ENCODE measurements around the gene NEAT1.
"Not testable (repeated sequence)": the region's sequence is repeated elsewhere in the genome, so short reads cannot be mapped to it uniquely, and the experiment has no call there.

Gene NEAT1

DNA sequence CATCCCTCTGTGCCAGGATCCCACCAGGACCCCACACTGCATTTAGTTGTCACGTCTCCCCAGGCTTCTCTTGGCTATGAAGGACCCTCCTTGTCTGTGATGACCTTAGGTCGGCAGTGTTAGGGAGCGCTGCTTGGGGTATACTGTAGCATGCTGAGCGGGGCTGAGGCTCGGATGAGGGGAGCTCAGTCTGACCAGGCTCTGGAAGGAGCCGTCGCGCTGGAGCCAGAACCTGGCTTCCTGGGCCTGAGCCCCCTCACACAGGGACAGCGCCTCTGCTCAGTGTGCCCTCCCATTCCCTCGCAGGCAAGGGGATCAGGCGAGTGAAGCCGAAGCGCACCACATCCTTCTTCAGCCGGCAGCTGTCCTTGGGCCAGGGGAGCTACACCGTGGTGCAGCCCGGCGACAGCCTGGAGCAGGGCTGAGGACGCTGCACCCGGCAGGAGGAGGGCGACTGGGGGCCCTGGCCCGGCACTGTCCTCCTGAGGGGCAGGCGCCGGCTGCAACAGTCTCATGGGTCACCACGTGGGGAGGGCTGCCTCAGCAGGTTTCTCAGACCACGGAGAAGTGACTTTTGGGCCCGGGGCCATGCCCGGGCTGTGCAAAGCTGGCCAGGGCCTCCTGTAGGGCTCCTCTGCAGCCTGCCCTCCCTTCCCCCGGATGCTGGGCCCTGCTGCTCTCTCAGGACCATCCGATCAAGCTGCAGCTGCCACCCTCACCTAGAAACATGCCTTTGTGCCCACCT lies 11.5 kb upstream of the NEAT1 start:
- DNase-seq (ENCODE audit: low read depth), result no peak

DNA sequence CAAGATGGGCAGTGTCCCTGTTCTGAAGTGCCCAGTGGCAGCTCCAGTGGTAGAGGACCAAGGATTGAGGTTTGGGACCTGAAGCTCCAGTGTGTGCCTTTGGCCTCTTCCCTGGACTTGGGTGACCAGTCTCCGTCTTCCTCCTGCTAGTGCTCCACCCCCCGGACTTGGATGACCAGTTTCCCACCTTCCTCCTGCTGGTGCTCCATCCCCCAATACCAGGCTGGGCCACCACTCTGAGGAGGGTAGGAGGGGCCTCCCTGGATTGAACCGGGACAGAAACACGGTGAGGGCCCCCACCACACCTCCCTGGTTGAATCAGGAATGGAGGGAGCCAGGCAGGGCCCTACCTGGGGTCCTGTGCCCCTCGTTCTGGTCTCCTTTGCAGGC lies 10.9 kb upstream of the NEAT1 start:
- DNase-seq (ENCODE audit: low read depth), result no peak

DNA sequence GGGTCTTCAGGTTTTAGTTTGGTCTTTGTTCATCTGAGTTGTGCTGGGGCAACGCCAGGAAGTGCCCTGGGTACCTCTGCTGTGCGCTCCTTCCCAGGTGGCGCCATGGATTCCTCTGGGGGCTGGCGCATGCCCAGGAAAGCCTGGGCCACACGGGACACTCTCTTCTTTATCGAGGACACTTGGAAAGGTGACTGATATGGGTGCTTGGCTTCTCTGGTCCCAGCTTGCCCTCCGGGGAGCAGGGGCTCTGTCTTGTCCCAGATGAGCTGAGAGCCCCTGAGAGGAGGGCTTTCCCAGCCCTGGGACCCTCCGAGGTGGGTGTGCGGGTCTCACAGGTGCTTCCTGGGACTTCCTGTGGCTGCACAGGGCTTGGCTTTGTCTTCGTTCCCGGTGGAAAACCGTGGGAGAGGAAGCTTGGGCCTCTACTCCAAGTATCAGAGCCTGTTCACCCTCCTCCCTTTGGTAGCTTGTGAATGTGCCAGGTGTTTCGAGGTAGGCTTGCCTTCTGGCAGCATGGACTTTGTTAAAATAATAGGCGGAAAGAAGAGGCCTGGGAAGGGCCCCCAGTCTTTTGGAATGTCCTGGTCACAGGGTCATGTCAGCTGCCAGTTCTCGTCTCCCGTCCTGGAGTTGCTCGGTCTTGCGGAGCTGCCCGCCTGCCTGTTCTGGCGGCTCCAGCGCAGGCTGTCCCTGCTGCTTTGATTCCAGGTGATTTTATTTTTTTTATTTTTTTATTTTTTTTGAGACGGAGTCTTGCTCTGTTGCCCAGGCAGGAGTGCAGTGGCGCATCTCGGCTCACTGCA lies 10.1 kb upstream of the NEAT1 start:
- no peak for DNase-seq (ENCODE audit: low read depth)

DNA sequence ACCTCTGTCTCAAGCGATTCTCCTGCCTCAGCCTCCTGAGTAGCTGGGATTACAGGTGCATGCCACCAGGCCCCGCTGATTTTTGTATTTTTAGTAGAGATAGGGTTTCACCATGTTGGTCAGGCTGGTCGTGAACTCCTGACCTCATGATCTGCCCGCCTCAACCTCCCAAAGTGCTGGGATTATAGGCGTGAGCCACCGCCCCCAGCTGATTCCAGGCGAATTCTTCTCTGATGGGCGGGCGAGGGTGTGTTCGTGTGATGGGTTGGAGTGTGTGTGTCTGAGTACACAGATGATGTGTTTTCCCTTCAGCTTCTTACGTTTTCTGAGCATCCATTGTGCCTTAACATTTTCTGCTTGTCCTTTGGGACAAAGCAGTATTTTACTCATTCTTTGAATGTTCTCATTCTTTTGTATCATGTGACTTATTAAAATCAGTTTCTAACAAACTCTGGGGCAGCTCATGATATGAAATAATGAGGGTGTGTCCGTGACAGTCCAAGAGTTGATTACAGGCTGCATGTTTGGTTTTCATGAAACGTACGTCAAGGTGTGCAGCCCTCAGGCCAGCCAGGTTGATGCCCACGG lies 9.4 kb upstream of the NEAT1 start:
- DNase-seq (ENCODE audit: low read depth), result not testable (repeated sequence)

DNA sequence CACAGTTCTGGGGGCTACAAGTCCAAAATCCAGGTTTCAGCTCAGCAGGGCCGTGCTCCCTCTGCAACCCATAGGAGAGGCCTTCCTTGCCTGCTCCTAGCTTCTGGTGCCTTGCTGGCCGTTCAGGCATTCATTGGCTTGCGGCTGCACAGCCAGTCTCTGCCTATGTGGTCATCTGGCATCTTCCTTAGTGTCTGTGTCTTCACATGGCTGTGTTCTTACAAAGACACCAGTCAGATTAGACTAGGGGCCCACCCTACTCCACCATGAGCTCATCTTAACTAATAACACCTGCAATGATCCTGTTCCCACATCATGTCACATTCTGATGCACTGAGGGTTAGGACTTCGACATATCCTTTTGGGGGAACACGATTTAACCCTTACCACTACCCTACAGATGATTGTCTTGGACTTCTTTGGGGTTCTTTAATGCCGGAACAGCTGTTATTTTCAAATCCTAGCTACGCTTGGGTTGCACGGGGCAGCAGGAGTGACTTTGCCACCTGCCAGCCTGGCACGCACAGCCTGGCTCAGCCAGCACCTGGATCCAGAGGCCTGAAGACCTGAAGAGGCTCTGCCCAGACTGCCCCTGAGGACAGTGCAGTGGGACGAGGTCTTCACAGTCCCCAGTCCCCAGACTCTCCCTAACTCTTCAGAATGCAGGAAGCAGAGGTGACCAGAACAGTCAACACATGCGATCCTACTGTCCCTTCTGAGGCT lies 7.7 kb upstream of the NEAT1 start:
- no peak for DNase-seq (ENCODE audit: low read depth)

DNA sequence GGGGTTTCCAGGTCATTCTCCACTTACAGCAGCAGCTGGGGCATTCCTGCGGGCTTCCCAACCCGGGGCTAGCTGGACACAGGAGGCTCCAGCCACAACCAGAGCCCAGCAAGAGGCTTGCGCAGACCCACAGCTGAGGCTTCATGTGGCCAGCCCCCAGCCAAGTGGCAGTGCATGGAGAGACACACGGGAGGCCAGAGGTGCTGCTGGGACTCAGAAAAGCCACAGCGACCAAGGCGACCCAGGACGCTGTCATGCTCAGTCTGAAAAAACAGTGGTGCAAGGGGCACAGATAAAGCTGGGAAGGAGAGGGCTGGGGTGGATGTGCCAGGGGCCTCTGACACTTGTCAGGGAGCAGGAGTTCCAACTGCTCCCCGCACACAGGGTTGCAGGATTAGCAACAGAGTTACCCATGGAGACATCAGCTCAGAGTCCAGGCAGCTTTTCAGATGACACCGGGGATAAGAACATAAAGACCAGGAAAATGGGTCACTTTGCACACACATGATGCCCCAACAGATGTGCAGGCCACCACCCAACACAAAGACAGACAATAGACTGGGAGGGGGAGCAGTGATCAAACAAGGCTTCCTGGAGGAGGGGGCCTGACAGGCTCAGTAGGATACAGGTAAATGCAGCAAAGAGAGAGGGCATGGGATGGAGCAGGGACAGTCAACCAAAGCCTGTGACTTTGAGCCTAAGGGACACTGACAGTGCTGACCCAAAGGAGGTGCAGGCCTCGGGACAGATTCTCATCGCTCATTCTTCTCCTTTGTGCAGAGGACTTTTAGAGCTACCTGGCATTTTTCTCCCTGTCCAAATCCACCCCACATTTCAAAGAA lies 6.9 kb upstream of the NEAT1 start:
- no peak for DNase-seq (ENCODE audit: low read depth)

DNA sequence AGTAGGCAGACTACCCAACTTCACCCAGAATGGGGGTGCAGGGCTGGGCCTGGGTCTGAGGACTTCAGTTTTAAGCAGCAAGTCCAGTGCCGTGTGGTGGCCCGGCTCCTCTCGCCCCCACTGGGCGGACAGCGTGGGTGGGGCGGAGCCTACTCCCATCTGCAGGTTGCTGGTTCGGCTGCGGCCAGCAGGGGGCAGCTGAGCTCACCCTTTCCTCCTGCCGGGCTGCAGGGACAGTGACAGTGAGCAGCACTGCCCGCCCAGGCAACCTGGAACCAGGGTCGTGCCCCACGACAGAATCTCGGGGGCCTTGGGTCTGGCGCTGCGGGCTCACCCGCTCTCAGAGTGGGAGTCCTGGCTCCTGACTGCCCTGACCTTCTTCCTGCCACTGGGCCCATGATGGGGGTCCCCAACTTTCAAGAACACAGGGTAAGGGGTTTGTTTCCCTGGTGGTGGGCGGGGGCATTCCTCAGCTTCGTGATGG lies 6.2 kb upstream of the NEAT1 start:
- DNase-seq (ENCODE audit: low read depth), result peak; percentile 89

DNA sequence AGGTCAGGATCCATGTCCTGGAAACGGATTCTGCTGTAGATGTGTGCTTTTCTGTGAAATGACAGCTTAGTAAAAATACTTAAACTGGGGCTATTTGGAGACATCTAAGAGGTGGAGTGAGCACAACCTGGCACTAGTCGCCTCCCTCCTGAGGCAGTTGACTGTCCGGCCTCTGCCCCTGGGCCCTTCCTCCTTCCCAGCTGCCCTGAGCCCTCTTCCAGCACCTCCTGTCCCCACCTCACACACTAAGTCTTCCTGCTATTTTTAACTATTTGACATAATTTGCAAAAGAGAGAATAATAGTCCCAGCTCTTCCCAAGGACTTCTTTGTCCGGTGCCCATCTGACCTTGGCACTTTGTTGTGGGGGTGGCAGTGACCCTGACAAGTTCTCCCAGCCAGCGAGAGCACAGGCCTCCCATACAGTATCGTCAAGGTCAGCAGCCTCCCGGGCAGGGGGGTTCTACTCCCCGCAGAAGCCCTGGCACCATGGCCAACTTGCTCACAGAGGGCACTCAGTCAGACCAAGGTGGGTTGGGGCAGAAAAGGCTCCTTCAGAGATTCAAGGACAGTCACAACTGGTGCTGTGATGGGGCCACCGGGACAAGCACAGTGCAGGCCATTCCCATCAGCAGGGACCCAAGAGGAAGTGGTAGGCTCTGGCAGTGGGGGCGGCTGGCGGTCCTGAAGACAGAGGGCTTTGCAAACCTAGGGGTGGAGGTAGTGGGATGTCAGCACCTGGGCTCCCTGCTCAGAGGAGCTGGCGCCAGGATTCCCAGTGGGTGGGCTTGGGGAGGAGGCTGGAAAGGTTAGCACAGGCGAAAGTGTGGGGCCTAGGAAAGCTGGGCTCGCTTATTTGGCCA lies 5.5 kb upstream of the NEAT1 start:
- no peak for DNase-seq (ENCODE audit: low read depth)

DNA sequence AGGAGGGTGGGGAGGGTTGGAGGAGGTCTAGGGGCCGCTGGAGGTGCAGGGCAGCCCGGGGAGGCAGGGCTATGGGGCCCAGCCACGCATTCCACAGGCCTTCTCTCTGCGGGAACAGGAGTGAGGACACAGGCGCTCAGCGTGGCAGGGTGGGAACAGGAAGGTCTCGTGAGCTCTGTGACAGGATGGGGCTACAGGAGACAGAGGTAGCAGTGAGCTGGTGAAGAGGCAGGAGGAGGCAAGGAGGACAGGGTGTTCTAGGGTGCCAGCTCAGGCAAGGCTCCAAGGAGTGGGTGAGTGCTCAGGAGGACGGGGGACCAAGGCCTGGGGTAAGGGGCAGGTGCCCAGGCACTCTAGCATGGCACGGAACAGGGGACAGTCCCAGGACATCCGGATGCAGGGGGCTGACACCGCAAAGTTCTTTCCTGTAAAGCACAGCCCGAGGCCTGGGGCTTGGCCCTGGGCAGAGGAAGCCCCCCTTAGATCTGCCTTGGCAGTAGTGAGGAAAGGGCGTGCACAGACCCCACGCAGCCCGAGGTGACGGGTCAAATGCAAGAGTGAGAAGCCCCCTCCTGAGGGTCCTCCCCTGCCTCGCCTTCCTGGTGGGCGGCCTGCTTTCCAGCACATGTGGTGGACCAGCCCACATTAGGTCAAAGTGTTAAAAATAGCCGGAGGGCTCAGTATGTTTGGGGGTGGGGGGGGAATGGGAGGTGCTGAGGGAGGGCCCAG lies 4.7 kb upstream of the NEAT1 start:
- no peak for DNase-seq (ENCODE audit: low read depth)

DNA sequence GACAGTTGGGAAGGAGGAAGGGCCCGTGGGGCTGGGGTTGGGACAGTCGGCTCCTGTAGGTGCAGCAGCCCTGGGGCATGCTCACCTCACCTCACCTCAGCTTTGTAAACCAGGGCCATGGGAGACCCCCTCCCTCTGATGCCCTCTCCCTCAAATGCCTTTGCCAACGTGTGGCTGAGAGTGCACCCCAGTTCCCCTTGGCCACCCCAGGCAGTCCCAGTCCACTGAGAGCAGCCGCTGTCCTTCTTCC lies 4.2 kb upstream of the NEAT1 start:
- no peak for DNase-seq (ENCODE audit: low read depth)

DNA sequence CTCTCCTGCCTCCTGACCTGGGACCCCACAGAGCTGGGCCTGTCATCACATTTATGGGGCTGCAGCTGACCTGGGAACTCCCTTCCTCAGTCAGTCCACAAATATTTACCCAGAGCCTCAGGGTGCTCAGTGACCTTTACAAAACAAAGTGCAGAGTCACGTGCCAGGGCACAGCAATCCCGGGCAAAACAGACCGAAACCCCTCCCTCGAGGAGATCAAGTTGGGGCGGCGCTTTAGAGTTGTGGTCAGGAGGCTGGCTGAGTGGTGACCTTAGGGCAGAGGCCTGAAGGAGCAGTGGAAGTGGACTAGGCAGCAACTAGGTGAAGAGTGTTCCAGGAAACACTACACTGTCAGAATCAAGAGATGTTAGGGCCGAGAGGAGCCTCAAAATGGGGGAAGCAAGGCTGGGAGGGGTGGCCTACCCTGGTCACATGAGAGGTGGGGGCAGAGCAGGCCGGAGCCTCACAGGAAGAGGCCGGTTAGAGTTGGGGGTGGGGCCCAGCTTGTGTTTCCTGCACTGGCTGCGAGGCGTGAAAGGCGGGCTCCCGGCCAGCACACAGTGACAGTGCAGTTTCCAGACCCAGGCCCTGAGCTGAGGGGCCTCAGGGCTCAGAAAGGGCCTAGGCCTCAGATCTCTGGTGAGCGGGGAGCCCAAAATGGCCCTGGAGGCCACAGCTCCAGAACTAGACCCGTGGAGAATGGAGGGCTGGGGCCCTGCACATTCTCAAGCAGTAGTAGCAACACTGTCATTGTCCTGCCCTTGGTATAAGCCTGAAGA lies 3.7 kb upstream of the NEAT1 start:
- DNase-seq (ENCODE audit: low read depth), result peak; percentile 73

DNA sequence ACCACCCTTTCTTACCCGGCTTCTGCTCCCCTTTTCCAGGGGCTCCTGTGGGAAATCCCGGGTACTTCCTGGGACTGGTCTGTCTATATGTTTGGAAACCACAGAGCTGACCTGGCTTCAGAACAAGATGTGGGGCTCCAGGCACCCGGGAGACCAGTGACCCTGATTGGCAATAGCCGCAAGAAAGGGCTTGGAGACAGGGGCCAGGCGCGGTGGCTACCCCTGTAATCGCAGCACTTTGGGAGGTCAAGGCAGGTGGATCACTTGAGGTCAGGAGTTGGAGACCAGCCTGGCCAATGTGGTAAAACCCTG lies 3.2 kb upstream of the NEAT1 start:
- no peak for DNase-seq (ENCODE audit: low read depth)

DNA sequence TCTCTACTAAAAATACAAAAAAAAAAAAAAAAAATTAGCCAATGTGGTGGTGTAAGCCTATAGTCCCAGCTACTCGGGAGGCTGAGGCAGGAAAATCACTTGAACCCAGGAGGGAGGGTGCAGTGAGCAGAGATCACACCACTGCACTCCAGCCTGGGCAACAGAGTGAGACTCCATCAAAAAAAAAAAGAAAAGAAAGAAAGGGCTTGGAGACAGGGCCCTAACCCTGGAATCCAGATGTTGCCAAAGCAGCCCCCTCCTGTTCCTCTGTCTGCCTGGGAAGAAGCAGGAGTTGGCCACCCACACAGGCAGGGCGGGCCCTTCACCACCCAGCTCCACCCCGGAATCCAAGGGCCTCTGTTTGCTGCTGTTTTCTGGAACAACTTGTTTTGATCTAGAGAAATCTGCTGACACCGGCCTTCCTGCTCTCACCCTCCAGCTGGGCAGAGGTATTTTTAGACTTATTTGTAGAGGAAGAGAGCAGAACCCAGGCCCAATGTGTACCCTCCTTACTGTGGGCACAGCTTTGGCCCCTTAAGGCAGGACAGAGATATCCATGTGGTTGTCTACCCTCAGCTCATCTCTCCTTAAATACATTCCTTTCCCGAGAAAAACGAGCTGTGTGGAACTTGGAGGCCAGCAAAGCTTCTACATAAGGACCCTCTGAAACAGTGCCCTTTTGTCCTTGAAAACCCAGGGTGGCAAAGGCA lies 2.7 kb upstream of the NEAT1 start:
- peak; percentile 49 for DNase-seq (ENCODE audit: low read depth)

DNA sequence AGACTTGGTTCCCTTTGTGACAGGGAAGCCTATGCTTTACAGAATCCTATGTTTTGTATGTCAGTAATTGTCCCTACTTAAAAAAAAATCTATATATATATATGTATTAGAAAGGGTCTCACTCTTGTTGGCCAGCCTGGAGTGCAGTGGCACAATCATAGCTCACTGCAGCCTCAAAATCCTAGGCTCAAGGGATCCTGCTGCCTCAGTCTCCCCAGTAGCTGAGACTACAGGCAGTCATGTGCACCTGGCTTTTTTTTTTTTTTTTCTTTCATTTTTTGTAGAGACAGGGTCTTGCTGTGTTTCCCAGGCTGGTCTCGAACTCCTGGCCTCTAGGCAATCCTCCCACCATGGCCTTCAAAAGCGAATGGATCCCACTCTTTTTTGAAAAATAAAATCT lies 2.1 kb upstream of the NEAT1 start:
- no peak for DNase-seq (ENCODE audit: low read depth)

DNA sequence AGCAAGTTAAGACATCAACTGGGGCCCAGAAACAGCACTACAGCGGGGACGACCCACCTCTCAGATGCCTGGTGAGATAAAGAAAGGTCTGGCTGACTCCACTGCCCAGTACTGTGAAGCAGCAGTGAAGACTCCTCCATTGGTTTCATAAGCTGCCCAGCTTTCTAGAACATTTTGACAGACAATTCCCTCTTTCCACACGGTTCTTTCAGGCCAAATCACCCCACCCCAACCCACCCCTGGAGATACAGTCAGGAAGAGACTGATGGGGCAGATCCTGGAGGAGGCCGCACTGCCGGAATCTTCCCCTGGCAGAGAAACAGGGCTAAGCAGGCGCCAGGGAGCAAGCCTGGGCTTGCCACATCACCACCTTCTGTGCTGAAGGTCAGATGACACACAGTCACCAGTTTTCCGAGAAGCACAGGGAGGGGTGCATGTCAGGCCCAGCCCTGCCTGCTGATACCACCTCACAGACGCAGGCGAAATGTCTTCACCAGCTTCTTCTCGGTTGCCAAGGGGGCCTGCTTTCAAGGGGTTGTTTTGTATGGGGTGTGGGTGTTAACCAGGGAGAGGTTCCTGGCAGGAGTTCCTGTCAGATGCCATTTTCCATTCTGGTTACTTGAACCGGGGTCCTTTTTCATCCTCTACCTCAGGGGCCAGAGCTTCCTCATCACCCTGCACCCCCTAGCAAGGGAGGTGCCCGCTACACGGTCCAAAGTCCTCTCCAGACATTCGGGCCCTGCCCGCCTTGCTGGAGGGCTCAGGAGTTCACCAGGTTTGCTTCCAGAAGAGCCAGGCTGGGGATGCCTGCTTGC lies 1.4 kb upstream of the NEAT1 start:
- DNase-seq (ENCODE audit: low read depth), result peak; percentile 84

DNA sequence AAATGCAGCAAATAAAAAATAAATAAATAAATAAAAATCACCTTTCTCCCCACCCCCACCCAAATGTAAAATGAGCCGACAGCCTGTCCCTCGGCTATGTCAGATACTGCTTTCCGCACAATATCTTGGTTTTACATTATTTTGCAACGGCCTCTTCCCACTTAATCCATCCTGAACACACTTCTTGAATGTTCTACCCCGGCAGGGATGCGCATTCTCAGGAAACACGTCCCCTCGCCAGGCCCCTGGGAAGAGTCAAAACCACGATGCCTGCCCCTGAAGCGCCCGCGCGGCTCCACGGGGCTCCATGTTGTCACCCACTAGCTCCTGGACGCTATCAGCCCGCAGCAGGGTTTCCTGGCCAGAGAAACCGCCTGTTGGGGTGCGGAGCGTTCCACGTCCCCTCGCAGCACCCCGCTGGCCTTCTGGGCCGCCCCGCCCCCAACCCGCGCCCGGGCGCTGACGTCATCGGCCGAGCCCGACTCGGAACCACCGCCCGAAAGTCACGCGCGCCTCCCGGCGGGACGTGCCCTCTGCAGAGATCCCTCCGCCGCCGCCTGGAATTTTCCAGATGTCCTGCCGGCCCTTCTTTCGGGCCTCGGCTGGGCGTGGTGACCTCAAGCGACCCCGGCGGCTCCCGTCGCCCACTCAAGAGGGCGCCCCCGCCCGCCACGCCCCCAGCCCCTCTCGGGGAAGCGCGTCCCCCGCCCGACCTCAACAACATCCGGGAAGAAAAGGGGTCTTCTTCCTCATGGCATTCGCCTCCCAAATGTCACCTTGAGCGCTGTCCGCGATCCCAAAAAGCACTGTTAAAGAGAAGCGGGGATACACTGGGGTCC lies 585 bp upstream of the NEAT1 start:
- DNase-seq (ENCODE audit: low read depth), result peak; percentile 91

All from activated T-helper 9 cell treated with anti-CD3 and anti-CD28 coated beads, Interleukin-2, amount 50 U/mL, for 16 hours (primary cell).